ENCODE results near the gene RASL12.
A peak's percentile ranks its signal among the peaks of the same experiment; 100 is the strongest.
"Not testable (repeated sequence)": the region's sequence is repeated elsewhere in the genome, so short reads cannot be mapped to it uniquely, and the experiment has no call there.

RASL12 gene

GRCh38 chr15:65055201-65055870 is 12.5 kb downstream of the RASL12 start:
- no peak for DNase-seq

- DNase-seq = no peak
These were observed 13.2 kb downstream of the RASL12 start for GRCh38 chr15:65054333-65055200.

GRCh38 chr15:65052956-65053355 is 14.8 kb downstream of the RASL12 start:
- no peak for DNase-seq

- DNase-seq = no peak
These were observed 16.5 kb downstream of the RASL12 start for GRCh38 chr15:65051266-65051665.

DNA sequence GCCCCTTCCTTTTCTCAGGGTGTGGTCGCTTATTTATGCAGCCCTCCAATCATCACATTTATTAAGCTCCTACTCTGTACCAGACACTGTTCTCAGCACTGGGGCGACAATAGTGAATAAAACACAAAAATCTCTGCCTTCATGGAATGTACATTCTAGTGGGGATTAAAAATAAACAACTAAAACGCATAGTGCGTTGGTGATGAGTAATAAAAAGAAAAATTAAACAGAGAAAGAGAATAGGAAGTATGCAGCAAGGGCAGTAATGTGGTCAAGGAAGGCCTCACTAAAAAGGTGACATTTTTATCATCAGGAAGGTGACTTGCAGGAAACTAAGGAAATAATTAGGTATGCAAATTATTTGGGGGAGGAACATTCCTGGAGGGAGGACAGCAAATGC is 17.5 kb downstream of the RASL12 start:
- no peak for DNase-seq

DNA sequence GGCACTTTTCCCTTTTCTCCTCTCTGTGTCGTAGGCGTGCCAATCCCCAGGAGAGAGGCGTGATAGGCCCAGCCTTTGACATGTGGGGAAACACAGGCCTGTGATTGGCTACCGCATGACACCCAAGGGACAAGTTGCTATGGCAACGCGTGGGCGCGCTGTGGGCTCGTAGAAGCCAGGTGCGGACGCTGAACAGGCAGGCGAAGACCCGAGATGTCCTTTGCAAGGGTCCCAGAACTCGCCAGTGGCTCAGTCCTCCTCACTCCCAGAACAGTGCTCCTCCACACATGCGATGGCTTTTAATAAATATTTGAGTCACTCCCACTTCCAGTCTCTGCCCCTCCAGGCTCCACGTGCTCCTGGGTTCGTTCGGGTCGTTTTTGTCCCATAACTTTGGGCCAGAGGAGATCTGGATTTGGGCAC is 18.4 kb downstream of the RASL12 start:
- DNase-seq = peak; percentile 89

- DNase-seq = no peak
These were observed 19.6 kb downstream of the RASL12 start for GRCh38 chr15:65048241-65048640.

- DNase-seq = no peak
These were observed 22.9 kb downstream of the RASL12 start, which contains the start of gene SLC51B for GRCh38 chr15:65044724-65045481. Gene SLC51B (plus strand): TSS chr15:65045387. CDS start chr15:65050005, 4,618 bp downstream.

GRCh38 chr15:65044218-65044617 is 23.6 kb downstream of the RASL12 start:
- not testable (repeated sequence) for DNase-seq

- no peak for DNase-seq
These were observed 24.9 kb downstream of the RASL12 start for GRCh38 chr15:65042776-65043327.

GRCh38 chr15:65041787-65042186 is 26.0 kb downstream of the RASL12 start:
- no peak for DNase-seq

- DNase-seq = no peak
These were observed 27.3 kb downstream of the RASL12 start for GRCh38 chr15:65040461-65040860.

- no peak for DNase-seq
These were observed 29.0 kb downstream of the RASL12 start for GRCh38 chr15:65038836-65039235.

- DNase-seq = no peak
These were observed 29.4 kb downstream of the RASL12 start for GRCh38 chr15:65038428-65038827.

DNA sequence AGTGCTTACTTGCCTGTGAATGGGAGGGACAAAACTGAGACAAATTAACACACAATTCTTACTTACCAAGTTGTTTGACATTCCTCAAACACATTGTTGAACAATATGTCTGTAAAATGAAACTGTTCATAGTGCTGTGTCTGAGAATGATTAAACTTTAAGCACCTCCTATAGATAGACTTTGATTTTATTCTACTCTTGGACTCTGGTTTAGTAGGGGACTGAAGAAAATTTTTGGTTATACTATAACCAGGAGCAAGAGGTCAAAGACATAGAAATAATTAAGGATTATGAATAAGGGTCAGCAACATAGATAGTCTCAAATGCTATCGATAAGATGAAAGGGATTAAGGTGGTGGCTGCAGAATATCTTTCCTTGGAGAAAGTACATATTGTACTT is 30.5 kb downstream of the RASL12 start:
- DNase-seq = no peak

DNA sequence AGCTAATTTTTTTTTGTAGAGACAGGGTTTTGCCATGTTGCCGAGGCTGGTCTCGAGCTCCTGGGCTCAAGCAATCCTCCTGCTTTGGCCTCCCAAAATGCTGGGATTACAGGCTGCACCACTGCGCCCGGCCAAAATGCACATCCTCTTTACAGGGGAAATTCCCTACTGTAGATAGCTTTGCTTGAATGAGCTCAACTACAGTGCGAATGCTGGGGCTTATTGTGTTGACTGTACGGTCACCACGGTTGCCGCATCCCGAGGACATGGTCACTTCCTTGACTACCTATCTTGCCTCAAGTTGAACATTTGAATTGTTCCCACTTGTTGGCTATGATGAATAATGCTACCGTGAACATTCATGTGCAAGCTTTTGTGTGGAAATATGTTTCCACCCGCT is 33.1 kb downstream of the RASL12 start:
- no peak for DNase-seq

DNA sequence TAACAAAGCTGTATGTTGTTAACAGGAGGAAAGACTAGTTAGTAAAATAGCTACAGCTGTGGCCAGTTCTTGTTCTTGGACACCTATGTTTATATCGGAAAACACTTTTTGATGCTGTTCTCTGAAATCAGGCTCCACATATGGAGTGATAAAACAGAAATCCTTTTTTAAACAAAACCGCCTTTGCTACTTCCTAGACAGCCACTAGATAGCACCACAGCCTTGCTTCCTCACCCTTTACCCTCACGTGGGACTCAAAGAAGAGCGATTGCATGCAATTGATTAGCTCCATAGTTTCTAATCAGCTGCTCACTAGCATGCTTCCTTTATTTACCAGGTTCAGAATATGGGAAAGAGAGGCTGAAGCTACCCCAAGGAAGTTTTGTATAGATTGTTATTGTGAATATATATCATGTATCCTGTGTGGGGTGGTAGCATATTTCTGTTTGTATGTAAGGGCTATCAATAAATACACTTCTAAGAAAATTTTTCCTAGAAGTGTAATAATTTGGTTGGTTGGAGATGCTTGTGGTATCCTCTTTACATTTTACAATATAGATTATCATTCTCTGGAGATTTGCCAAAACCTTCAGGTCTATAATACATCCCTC is 34.0 kb downstream of the RASL12 start:
- DNase-seq = no peak

GRCh38 chr15:65032801-65033537 is 34.8 kb downstream of the RASL12 start:
- DNase-seq = no peak

- DNase-seq = peak; percentile 11
These were observed 38.0 kb downstream of the RASL12 start for GRCh38 chr15:65029736-65030208.

- DNase-seq = no peak
These were observed 38.7 kb downstream of the RASL12 start, which contains the start of gene MTFMT for GRCh38 chr15:65028921-65029735. Gene MTFMT (minus strand): TSS chr15:65029639. CDS start chr15:65029613, 26 bp downstream.

DNA sequence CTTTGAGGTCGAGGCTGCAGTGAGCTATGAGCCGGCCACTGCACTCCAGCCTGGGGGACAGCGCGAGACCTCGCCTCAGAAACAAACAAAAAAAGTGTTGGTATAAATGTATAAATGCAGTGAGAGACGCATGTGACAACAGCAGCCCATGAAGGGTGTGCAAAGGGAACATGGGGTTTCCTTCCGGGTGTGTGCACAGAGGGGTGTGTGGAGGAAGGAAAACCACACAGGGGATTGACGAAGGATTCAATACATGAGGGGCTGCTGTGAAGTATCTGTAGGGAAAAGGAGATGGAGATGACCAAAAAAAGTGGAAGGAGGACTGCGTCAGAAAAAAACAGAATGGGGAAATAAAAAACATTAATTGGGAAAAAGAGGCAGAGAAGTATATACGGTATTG is 39.5 kb downstream of the RASL12 start:
- no peak for DNase-seq

All from NCI-H1436 treated with DMSO at 0.1 percent for 48 hours (cell line).